Natural killer cell (primary cell): ENCODE data around the gene CBX7. TPM values are rescaled to one million over a fixed set of nuclear protein-coding genes. Genes with fewer than 3 reads are reported as not detected.

Experiments used
- ATAC-seq, 3 donors: fragments of 150-1000 bp in 2 of 3; fragments of 200-7000 bp in 1 of 3; cut with Tn5 transposase; 1 replicate in 1 of 3; 2 replicates in 2 of 3; pipeline ENCODE4 v1.10.0; 2021; ENCODE audit warnings: mild to moderate bottlenecking in 2 of 3, moderate library complexity in 2 of 3
- DNase-seq, 2 donors: peaks; one replicate each; pipeline versions ENCODE4 v3.0.0 to v3.0.0-alpha.2; 2013 to 2021; ENCODE audit warnings: mixed read lengths in 1 of 2
- H3K27ac ChIP-seq: one replicate; pipeline ENCODE4 v1.5.1; 2013; ENCODE audit warnings: mild to moderate bottlenecking, low read length
- H3K27me3 ChIP-seq: one replicate; pipeline ENCODE4 v1.6.1; 2013; ENCODE audit warnings: low read length; ENCODE audit not compliant: control insufficient read depth, insufficient read depth
- H3K36me3 ChIP-seq: one replicate; pipeline ENCODE4 v1.6.1; 2013; ENCODE audit warnings: low read length; ENCODE audit not compliant: control insufficient read depth, insufficient read depth
- H3K4me1 ChIP-seq: one replicate; pipeline ENCODE4 v1.6.1; 2013; ENCODE audit warnings: low read length; ENCODE audit not compliant: control insufficient read depth, insufficient read depth
- H3K4me3 ChIP-seq: one replicate; pipeline ENCODE4 v1.5.1; 2013; ENCODE audit warnings: low read length
- H3K9me3 ChIP-seq: one replicate; pipeline ENCODE4 v1.6.1; 2013; ENCODE audit warnings: low read length; ENCODE audit not compliant: control insufficient read depth, insufficient read depth
- H3K27ac Mint-ChIP-seq, 2 donors: one replicate each; pipeline ENCODE4 v1.8.0; 2022; ENCODE audit warnings: mild to moderate bottlenecking in 2 of 2, mixed read lengths in 2 of 2, moderate library complexity in 1 of 2
- H3K27me3 Mint-ChIP-seq, 2 donors: one replicate each; pipeline ENCODE4 v1.8.0; 2022; ENCODE audit warnings: low read depth in 2 of 2, mixed read lengths in 2 of 2
- H3K36me3 Mint-ChIP-seq: one replicate; pipeline ENCODE4 v1.8.0; 2022; ENCODE audit warnings: mixed read lengths
- H3K4me1 Mint-ChIP-seq, 2 donors: one replicate each; pipeline ENCODE4 v1.8.0; 2022; ENCODE audit warnings: mixed read lengths in 2 of 2
- H3K4me3 Mint-ChIP-seq: one replicate; pipeline ENCODE4 v1.8.0; 2022; ENCODE audit warnings: mild to moderate bottlenecking, moderate library complexity, mixed read lengths
- H3K9me3 Mint-ChIP-seq, 2 donors: one replicate each; pipeline ENCODE4 v1.8.0; 2022; ENCODE audit warnings: mixed read lengths in 2 of 2
- WGBS: methylation state at CpG from one replicate; pipeline ENCODE4 v1.1.7; 2013; ENCODE audit warnings: missing lambda C conversion rate; ENCODE audit not compliant: insufficient coverage; 5-methylcytosine and 5-hydroxymethylcytosine counted together
- intact Hi-C: fragments of 100-400 bp; cut with micrococcal nuclease; formaldehyde crosslinking; loops from one replicate; pipeline ENCODE4 v1.14.2; 2022
- total RNA-seq, 4 donors: library from RNA; stranded (reverse); fragments of 120-200 nt in 1 of 4; gene quantifications; one replicate each; pipeline versions ENCODE4 v1.2.3 to v1.2.4, GENCODE V29; 2013 to 2022
- TF ChIP-seq, protein P1 (sequence below): fragments of 200-600 bp; IDR thresholded peaks from one replicate; pipeline ENCODE4 v1.8.0; 2022; ENCODE audit warnings: antibody characterized with exemption

Gene CBX7
- total RNA-seq, 3 donors from 2014 or later (not counting 1 experiment from before 2014, with no cell fraction given) = 49.6 to 52.9 (median 50.0) TPM

DNA sequence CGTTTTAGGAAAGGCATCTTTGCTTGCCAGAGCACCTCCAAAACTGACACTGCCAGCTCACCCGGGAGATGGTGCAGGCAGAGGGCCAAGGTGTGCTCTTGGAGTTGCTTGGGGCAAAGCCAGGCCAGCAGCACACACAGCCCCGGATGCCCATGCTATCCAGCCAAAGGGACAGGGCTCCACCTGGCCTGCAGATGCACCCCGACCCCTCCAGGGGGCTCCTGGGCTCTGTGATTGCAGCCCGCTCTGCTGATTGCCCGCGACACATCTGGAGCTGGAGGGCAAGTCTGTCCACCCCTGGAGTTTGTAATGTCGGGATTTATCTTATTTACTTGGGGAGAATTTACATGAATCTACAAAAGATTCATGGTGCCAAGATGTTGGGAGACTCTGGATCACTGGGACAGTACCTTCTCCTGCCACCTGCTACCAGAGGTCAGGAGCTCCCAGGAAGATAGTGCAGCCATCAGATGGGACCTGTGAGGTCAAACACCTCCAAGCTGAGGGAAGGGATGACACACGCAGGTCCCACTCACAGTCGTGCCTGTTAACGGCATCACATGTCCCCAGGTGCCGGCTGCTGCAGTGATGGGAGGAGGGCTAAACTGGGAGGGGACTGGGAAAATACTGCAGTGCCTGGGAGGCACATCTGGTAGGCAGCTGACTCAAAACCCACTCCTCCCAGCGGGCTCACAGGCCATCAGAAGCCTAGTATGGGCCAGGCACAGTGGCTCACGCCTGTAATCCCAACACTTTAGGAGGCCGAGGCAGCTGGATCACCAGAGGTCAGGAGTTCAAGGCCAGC is 17.2 kb downstream of the CBX7 start:
- no peaks in the 10 kb centered on the region for H3K36me3 Mint-ChIP-seq

GRCh38 chr22:39134366-39135091 is 18.0 kb downstream of the CBX7 start:
- H3K4me3 Mint-ChIP-seq = no peak overlapping the region
- Histone ChIP-seq H3K4me1 (peaks cover 8% of the 10 kb centered on the region), H3K27me3 (no peaks in the 10 kb centered on the region), H3K9me3 (no peaks in the 10 kb centered on the region), H3K36me3 (peaks cover 15% of the 10 kb centered on the region), H3K27ac (no peak overlapping the region), H3K4me3 (no peak overlapping the region)
- peaks cover 0 to 13% of the 10 kb centered on the region in 2 donors for H3K4me1 Mint-ChIP-seq
- DNase-seq = no peak
- no peak overlapping the region for H3K27ac Mint-ChIP-seq
- intact Hi-C loops = no loop called here
- no peak for ATAC-seq
- H3K36me3 Mint-ChIP-seq = no peaks in the 10 kb centered on the region
- H3K27me3 Mint-ChIP-seq = no peaks in the 10 kb centered on the region
- H3K9me3 Mint-ChIP-seq = no peaks in the 10 kb centered on the region
- TF ChIP-seq, protein P1, sequence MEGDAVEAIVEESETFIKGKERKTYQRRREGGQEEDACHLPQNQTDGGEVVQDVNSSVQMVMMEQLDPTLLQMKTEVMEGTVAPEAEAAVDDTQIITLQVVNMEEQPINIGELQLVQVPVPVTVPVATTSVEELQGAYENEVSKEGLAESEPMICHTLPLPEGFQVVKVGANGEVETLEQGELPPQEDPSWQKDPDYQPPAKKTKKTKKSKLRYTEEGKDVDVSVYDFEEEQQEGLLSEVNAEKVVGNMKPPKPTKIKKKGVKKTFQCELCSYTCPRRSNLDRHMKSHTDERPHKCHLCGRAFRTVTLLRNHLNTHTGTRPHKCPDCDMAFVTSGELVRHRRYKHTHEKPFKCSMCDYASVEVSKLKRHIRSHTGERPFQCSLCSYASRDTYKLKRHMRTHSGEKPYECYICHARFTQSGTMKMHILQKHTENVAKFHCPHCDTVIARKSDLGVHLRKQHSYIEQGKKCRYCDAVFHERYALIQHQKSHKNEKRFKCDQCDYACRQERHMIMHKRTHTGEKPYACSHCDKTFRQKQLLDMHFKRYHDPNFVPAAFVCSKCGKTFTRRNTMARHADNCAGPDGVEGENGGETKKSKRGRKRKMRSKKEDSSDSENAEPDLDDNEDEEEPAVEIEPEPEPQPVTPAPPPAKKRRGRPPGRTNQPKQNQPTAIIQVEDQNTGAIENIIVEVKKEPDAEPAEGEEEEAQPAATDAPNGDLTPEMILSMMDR = no peak
- WGBS = 97% methylated on average over 34 of the region's 35 CpGs

More for the DNA sequence above, 17.2 kb downstream of the CBX7 start:
- Mint-ChIP-seq H3K27me3 (no peaks in the 10 kb centered on the region), H3K4me1 (peaks cover 0 to 13% of the 10 kb centered on the region in 2 donors), H3K27ac (no peak overlapping the region), H3K4me3 (no peak overlapping the region), H3K9me3 (no peaks in the 10 kb centered on the region)
- ATAC-seq (peak; percentile 56 to 88 (median 87)), DNase-seq (peak in 1 of 2 donors; percentile 64)
- H3K27me3 ChIP-seq = no peaks in the 10 kb centered on the region
- H3K36me3 ChIP-seq = peaks cover 15% of the 10 kb centered on the region
- H3K9me3 ChIP-seq = no peaks in the 10 kb centered on the region
- peaks cover 8% of the 10 kb centered on the region for H3K4me1 ChIP-seq
- H3K4me3 ChIP-seq = no peak overlapping the region
- intact Hi-C loops = no loop called here
- 79% methylated on average over 15 of the region's 15 CpGs for WGBS
- TF ChIP-seq, protein P1 = peak; percentile 46
- no peak overlapping the region for H3K27ac ChIP-seq

GRCh38 chr22:39133871-39134270 is 18.6 kb downstream of the CBX7 start:
- Histone ChIP-seq H3K27ac (no peak overlapping the region), H3K27me3 (no peaks in the 10 kb centered on the region), H3K9me3 (no peaks in the 10 kb centered on the region), H3K4me3 (no peak overlapping the region), H3K4me1 (peaks cover 8% of the 10 kb centered on the region), H3K36me3 (peaks cover 15% of the 10 kb centered on the region)
- Mint-ChIP-seq H3K36me3 (no peaks in the 10 kb centered on the region), H3K27ac (no peak overlapping the region), H3K9me3 (no peaks in the 10 kb centered on the region), H3K4me3 (no peak overlapping the region), H3K4me1 (peaks cover 0 to 13% of the 10 kb centered on the region in 2 donors), H3K27me3 (no peaks in the 10 kb centered on the region)
- no peak for DNase-seq
- ATAC-seq = no peak
- 97% methylated on average over 17 of the region's 17 CpGs for WGBS
- TF ChIP-seq, protein P1 = no peak
- intact Hi-C loops = no loop called here
